Measurements from ENCODE around the gene SIM1. TPM values are rescaled to one million over a fixed set of nuclear protein-coding genes. Genes with fewer than 3 reads are reported as not detected.

SIM1 gene
- total and polyA plus RNA-seq, 2 of the 8 experiments (the other 6 are each of a cell fraction or from before 2014, with no cell fraction given) = 0.02 to 0.39 TPM

GRCh38 chr6:100465701-100466409 is 1.1 kb upstream of the SIM1 start:
- H3K36me3 ChIP-seq (ENCODE audit: control insufficient read depth in 2 of 4, insufficient read depth in 4 of 4, low read length in 3 of 4) = peaks cover 0 to 3% (median 0%) of the 10 kb centered on the region in 4 experiments; a peak in 1 of 8 replicates
- H3K14ac ChIP-seq (ENCODE audit: insufficient read length) = no peak overlapping the region
- no peak overlapping the region for H3K9ac ChIP-seq (replicated peaks in 1 of 4; ENCODE audit: extremely low read depth in 1 of 4, low read depth in 3 of 4, low read length in 3 of 4)
- no peak overlapping the region for H2BK12ac ChIP-seq (ENCODE audit: low read depth, low read length)
- WGBS, 2 experiments (ENCODE audit: extremely low coverage in 1 of 2, insufficient coverage in 1 of 2, insufficient read length in 1 of 2, insufficient replicate concordance in 2 of 2, low coverage in 1 of 2, low lambda C conversion rate in 2 of 2, missing lambda C conversion rate in 1 of 2) = 12% methylated on average over 20 of the region's 20 CpGs; no CpG with 5 or more reads in 1 of the 2 experiments
- H3K9me3 ChIP-seq (ENCODE audit: insufficient read depth in 2 of 2, low read depth in 1 of 2, low read length in 1 of 2) = no peaks in the 10 kb centered on the region
- no peak overlapping the region for H3K4ac ChIP-seq (replicated peaks; ENCODE audit: insufficient read length, low read depth, low read length)
- POLR2A ChIA-PET (ENCODE audit: partially characterized antibody) = interaction anchor here (1.5 to 2.9 kb wide), 4 partner anchors 9 to 18 kb away, joined by 3 to 16 read pairs (median 9); no protein-coding TSS in a partner anchor
- no peak overlapping the region for H3K27ac ChIP-seq (ENCODE audit: low read depth, low read length)
- no peak overlapping the region for H2BK15ac ChIP-seq (ENCODE audit: low read length)
- H3K56ac ChIP-seq (replicated peaks; ENCODE audit: insufficient read length, low read depth, low read length) = no peak overlapping the region
- H2AFZ ChIP-seq (ENCODE audit: low read length) = no peak overlapping the region
- FAIRE-seq (no peak), DNase-seq (ENCODE audit: low read depth in 1 of 2, low spot score in 2 of 2) (no peak)
- no peak overlapping the region for H4K8ac ChIP-seq (ENCODE audit: extremely low read depth, insufficient read depth, low read length)
- no peak overlapping the region for H2BK5ac ChIP-seq (ENCODE audit: low read depth, low read length)
- H2BK20ac ChIP-seq (ENCODE audit: low read length) = no peak overlapping the region
- H3K4me3 ChIP-seq (ENCODE audit: extremely low read depth in 1 of 4, insufficient read depth in 2 of 4, low read depth in 3 of 4, low read length in 4 of 4) = peak overlapping the region in 1 of 4 experiments; percentile 56; a peak in 1 of 8 replicates
- H4K5ac ChIP-seq (ENCODE audit: insufficient read length, low read depth, low read length) = no peak overlapping the region
- H3K27me3 ChIP-seq (replicated peaks in 1 of 4; ENCODE audit: control insufficient read depth in 3 of 4, extremely low read depth in 1 of 4, insufficient read depth in 3 of 4, low read length in 3 of 4) = peaks cover 86 to 100% (median 96%) of the 10 kb centered on the region in 4 experiments
- no peaks in the 10 kb centered on the region for H3K79me2 ChIP-seq (ENCODE audit: control insufficient read depth in 1 of 2, insufficient read depth in 2 of 2, low read length in 2 of 2)
- no peak overlapping the region for H3K23ac ChIP-seq (ENCODE audit: insufficient read length)
- H3K23me2 ChIP-seq (ENCODE audit: low read depth, low read length) = peaks cover 3% of the 10 kb centered on the region; the same call in 1 of the 2 replicates
- peaks cover 12 to 36% (median 14%) of the 10 kb centered on the region in 4 experiments for H3K4me1 ChIP-seq (replicated peaks in 1 of 4; ENCODE audit: control insufficient read depth in 3 of 4, insufficient read depth in 4 of 4, low read length in 3 of 4)
- H4K20me1 ChIP-seq (replicated peaks in 1 of 2; ENCODE audit: control insufficient read depth in 1 of 2, insufficient read depth in 2 of 2, low read length in 2 of 2) = peaks cover 6 to 21% of the 10 kb centered on the region in 2 experiments
- CTCF ChIA-PET (ENCODE audit: partially characterized antibody) = interaction anchor here (1.1 to 11.8 kb wide), 8 partner anchors 9 to 350 kb away, joined by 3 to 215 read pairs (median 6); no protein-coding TSS in a partner anchor
- no peak overlapping the region for H3K18ac ChIP-seq (ENCODE audit: extremely low read depth, low read length)
- H2BK120ac ChIP-seq (replicated peaks; ENCODE audit: low read depth, low read length) = no peak overlapping the region
- H4K91ac ChIP-seq (replicated peaks; ENCODE audit: insufficient read length, low read length) = no peak overlapping the region
- peak overlapping the region in 1 of 2 experiments; percentile 70; a peak in 1 of 4 replicates for H3K4me2 ChIP-seq (ENCODE audit: insufficient read depth in 1 of 2, low read depth in 2 of 2, low read length in 2 of 2)
- TF ChIP-seq EZH2 (IDR thresholded peaks at IDR 0.05; ENCODE audit: low read depth, low read length, severe bottlenecking) (peak; percentile 95), TCF12 (IDR thresholded peaks at IDR 0.05; ENCODE audit: low read depth, low read length) (no peak), CBX8 (IDR thresholded peaks at IDR 0.05; ENCODE audit: borderline replicate concordance, low read depth, low read length) (peak; percentile 94), RNF2 (IDR thresholded peaks at IDR 0.05; ENCODE audit: borderline replicate concordance, low read depth, low read length, missing control alignments, poor library complexity, severe bottlenecking) (peak; percentile 91), KDM5A (IDR thresholded peaks at IDR 0.05; ENCODE audit: low read length) (no peak), EGR1 (IDR thresholded peaks at IDR 0.05; ENCODE audit: borderline replicate concordance, low read depth, low read length) (no peak), SUZ12 (IDR thresholded peaks at IDR 0.05; ENCODE audit: low read length) (peak; percentile 68; the same call in 1 of the 2 replicates)
- no peak overlapping the region for H2AK5ac ChIP-seq (ENCODE audit: low read depth, low read length)
- H3K79me1 ChIP-seq (ENCODE audit: low read depth, low read length) = no peaks in the 10 kb centered on the region
